Measurements from ENCODE around the gene NCCRP1. TPM values are rescaled to one million over a fixed set of nuclear protein-coding genes. Genes with fewer than 3 reads are reported as not detected.

Gene NCCRP1
- total RNA-seq, 1 donor from 2014 or later: not detected

- DNase-seq (ENCODE audit: low read depth): no peak
These were observed 32.5 kb upstream of the NCCRP1 start for GRCh38 chr19:39164289-39164688.

DNA sequence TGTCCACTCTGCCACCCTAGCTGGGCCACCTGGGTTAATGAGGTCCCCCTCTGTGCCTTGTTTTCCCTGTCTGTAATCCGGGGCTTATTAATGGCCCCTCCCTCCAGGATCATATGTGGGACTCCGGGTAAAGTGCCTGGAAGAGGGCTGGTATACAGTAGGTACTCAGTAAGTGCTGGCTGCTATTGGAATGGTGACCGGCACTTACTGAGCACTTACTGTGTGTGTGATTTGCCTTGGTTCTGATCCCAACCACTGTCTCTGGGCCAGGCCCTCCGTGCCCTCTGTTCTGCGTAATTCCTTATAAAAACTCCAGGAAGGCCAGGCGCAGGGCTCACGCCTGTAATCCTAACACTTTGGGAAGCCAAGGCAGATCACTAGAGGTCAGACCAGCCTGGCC is 30.9 kb upstream of the NCCRP1 start:
- no peak for DNase-seq (ENCODE audit: low read depth)

DNA sequence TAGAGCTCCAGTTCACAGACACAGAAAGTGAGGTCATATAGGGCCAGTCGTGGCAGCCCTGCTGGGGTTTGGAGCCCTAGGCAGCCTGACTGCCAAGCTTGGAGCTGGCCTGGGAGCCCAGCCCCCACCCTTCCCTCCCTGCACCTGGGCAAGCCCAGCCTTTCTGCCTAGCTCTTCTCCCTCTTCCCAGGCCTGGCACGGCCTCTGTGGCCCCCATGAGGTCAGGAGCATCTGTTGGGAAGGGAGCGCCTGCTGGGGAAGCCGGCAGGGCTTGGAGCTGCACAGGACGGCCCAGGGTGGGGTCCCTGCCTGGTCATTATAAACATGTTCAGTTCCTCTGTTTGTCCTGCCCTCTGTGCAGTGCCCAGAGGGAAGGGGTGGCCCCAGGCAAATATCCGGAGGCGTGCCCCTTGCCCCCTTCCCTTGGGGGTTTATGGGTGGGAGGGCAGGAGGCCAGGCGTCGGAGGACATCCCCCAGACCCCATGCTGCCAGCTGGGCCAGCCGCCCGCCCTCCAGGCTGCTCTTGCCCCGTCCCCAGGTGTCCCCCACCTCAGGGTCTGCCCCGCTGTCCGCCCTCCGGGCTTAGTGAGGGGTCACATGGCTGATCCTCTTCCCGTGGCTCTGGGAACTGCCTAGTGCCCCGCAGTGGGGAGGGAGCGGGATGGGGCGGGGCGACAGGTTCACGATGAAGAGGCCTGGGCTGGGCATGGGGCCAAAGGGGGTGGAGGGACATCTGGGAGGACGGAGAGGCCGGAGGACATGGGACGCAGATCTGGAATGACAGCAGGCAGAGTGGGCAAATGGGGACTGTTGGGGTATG is 30.0 kb upstream of the NCCRP1 start:
- DNase-seq (ENCODE audit: low read depth): peak; percentile 21

GRCh38 chr19:39167461-39168257 is 29.1 kb upstream of the NCCRP1 start:
- no peak for DNase-seq (ENCODE audit: low read depth)

GRCh38 chr19:39168258-39169142 is 28.3 kb upstream of the NCCRP1 start:
- DNase-seq (ENCODE audit: low read depth): no peak

- DNase-seq (ENCODE audit: low read depth): no peak
These were observed 27.5 kb upstream of the NCCRP1 start for GRCh38 chr19:39169143-39169810.

DNA sequence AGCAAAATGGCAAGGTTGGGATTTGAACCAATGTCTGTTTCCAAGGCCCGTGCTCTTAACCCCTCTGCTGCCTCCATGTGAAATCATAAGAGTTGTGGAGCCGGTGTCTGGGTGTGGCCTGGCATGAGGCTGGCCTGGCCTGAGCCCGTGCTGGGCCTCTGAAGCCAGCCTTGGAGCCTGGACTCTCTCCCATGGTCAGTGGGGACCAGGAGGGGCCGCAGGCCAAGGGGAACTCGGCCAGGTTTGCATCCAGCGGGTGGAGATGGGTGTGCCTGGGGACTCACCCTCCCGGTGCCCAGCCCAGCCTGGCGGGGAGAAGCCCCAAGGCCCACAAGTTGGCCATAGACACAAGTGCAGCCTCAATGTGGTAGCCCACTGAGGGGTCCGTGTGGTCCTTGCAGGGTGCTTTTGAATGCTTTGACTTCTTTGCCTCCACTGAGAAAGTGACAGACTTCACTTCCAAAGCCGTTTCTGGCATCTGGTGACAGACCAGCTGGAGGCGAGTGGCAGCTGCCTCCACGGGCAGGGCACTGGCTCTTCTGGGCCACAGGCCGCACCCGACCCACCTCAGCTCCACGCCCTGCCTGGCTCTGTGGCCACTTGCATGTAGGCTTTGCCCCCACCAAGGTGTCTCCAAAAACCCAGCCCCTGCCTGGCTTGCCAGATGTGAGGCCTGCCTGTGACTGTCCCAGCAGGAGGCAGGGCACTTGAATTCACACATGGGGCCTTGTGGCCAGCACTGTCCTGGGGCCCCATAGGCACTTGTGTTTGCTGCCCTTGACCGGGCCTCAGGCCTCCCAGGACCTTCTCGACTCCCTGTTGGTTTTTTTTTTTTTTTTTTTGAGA is 26.2 kb upstream of the NCCRP1 start:
- peak; percentile 71 for DNase-seq (ENCODE audit: low read depth)

DNA sequence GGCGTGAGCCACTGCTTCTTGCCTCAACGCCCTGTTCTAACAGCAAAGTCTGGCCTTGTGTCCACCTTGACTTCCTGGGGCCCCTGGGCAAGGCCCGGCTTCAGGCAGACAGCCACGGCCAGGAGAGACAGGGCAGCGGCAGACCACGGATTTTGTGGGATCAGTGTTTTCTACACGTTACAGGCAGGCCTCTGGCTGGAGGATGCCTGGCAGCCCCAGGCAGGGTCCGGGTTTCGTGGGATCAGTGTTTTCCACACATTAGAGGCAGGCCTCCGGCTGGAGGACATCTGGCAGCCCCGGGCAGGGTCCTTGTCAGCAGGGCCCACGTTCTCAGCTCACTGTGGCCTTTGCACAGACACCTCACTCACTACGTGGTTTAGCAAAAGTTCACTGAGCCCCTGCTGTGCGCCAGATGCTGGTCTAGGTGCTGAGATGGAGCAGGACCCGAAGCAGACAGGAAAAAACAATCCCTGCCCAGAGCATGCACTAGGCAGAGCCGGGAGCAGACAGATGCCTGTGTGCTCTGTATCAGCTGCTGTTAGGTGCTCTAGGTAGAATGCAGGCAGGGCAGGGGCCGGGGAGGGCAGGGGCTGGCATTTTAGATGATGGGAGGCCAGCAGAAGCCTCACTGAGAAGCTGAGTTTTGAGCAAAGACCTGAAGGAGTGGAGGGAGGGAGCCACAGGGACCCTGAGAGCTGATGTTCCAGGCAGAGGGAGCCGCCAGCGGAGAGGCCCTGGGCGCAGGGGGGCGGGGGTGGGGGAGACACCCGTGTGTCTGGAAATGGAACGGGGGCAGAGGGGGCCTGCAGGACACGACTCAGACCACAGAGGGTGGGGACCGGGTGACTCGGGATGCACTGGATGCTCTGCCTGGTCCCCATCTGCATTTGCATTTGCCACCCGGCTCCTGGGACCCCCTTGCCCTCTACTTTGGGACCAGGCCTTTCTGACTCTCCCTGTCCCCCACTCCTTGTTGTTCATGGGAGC is 25.0 kb upstream of the NCCRP1 start:
- no peak for DNase-seq (ENCODE audit: low read depth)

DNA sequence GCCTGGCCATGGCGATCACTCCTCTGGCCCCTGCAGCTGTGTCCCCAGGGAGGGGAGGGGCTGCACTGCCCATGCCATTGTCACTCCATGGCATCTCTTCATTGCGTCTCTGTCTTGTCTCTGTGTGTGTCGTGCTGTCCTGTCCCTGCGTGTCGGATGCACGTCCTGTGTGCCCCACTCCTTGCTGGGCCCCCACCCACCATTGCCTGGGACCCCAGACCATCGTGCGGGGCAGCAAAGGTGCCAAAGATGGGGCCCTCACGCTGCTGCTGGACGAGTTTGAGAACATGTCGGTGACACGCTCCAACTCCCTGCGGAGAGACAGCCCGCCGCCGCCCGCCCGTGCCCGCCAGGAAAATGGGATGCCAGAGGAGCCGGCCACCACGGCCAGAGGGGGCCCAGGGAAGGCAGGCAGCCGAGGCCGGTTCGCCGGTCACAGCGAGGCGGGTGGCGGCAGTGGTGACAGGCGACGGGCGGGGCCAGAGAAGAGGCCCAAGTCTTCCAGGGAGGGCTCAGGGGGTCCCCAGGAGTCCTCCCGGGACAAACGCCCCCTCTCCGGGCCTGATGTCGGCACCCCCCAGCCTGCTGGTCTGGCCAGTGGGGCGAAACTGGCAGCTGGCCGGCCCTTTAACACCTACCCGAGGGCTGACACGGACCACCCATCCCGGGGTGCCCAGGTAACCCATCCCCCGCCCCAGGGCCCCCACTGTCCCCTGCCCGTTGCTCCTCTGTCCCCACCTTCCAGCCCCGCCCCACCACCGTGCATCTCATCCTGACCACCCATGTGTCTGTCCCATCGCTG is 23.9 kb upstream of the NCCRP1 start:
- DNase-seq (ENCODE audit: low read depth): no peak

DNA sequence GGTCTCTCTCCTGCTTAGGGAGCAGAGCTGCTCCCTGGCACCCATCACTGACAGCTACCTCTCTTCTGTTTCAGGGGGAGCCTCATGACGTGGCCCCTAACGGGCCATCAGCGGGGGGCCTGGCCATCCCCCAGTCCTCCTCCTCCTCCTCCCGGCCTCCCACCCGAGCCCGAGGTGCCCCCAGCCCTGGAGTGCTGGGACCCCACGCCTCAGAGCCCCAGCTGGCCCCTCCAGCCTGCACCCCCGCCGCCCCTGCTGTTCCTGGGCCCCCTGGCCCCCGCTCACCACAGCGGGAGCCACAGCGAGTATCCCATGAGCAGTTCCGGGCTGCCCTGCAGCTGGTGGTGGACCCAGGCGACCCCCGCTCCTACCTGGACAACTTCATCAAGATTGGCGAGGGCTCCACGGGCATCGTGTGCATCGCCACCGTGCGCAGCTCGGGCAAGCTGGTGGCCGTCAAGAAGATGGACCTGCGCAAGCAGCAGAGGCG is 23.2 kb upstream of the NCCRP1 start:
- DNase-seq (ENCODE audit: low read depth): no peak

GRCh38 chr19:39174142-39174541 is 22.6 kb upstream of the NCCRP1 start:
- DNase-seq (ENCODE audit: low read depth): no peak

DNA sequence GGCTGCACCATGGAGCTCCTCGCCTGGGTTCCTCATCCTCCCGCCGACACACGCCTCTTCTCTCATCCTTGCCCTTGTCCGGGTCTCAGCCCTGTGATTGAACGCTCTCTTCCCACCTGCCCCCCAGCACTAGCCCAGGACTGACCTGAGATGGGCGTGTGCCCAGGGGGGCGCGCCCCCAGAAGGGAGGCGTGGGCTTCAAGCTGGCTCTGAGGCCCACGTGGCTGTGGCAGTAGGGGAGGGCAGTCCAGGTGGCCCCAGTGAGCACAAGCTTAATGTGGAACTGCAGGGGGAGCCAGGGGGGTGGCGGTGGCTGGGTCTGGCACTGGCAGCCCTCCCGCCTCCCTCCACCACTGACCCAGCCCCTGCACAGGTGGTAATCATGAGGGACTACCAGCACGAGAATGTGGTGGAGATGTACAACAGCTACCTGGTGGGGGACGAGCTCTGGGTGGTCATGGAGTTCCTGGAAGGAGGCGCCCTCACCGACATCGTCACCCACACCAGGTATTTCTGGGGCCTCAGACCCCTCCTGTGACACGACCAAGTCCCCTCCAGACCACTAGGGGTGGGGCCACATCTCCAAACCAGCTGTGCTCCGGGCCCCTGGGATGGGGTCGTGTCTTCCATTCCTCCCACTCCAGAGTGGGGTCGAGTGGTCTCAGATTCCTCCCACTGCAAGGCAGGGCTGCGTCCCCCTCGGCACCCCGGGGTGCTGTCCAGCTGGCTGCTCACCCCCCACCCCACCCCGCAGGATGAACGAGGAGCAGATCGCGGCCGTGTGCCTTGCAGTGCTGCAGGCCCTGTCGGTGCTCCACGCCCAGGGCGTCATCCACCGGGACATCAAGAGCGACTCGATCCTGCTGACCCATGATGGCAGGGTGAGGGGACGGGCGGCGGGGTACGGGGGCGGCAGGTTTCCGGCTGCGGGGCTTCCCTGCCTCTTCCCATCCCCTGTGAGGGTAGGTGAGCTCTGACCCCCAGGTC is 21.9 kb upstream of the NCCRP1 start:
- DNase-seq (ENCODE audit: low read depth): no peak

DNA sequence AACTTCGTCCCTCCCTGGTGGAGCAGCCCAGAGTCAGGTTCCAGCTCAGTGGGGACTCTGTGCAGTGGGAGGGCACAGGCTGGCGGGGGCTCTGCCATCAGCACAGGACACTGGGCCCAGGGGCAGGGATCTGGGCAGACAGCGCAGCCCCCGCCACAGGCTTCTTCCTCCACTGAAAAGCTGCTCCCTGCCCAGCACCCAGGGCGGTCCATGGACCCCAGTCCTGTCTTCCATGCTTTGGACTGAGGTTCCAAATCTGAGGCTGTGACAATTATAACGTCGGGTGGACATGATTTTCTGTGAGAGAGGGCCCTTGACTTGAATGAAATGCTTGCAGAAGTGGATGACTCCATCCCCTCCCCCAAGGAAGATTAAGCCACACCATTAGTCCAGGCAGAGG is 21.2 kb upstream of the NCCRP1 start:
- DNase-seq (ENCODE audit: low read depth): no peak

DNA sequence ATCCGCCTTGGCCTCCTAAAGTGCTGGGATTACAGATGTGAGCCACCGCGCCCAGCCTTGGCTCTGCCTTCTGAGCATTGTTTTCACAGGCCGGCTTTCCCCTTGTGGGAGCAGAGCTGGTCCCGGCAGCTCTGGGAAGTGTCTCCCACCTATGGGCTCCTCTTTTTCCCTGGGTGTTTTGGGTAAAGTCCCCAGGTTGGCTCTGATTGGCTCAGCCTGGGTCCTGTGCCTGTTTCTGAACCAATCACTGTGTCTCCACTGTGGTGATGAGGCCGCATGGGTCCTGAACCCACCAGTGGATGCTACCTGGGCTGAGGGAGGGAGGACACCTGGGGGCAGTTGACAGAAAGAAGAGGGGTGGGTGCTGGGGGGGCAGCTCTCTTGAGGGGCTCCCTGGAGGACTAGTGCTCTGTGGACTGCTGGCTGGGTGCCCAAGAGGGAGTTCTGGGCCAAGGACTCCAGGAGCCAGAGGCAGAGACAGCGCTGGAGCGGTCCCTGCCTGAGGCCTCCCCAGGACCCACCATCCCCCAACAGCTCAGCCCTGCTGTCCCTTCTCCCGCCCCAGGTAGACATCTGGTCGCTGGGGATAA is 19.6 kb upstream of the NCCRP1 start:
- DNase-seq (ENCODE audit: low read depth): no peak

DNA sequence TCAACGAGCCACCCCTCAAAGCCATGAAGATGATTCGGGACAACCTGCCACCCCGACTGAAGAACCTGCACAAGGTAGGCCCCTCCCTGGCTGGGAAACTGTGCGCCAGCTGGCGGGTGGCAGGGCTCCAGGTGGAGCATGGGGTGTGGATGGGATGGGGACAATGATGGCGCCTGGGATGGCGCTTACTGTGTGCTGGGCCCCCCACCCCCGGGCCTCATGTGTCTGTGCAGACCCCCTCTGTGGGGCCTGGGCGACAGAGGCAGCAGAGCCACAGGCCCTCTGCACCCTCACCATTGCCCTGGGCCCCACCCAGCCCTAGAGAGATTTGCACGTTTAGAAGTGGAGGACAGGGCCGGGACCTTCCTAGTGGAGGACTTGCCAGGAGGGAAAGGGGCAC is 19.0 kb upstream of the NCCRP1 start:
- DNase-seq (ENCODE audit: low read depth): no peak
